PFSK-1 (cell line): ENCODE results near the gene SIPA1L3.

Experiments used
- FOXP2 ChIP-seq: optimal IDR thresholded peaks from 2 replicates; pipeline ENCODE3; 2011; ENCODE audit warnings: borderline replicate concordance, control low read depth, inconsistent platforms; ENCODE audit not compliant: insufficient read depth; ENCODE audit errors: extremely low read length, extremely low read depth
- POLR2AphosphoS5 ChIP-seq: IDR thresholded peaks from 2 replicates; pipeline ENCODE4 v1.6.1; 2012; ENCODE audit warnings: low read depth, mild to moderate bottlenecking, control low read depth, low read length, moderate library complexity
- REST ChIP-seq, 2 experiments: IDR thresholded peaks; 2 replicates each; pipeline versions ENCODE4 v1.6.1 to v1.8.0; 2011 to 2012; ENCODE audit warnings: low read depth in 2 of 2, low read length in 2 of 2, control low read depth in 1 of 2, inconsistent platforms in 1 of 2, mild to moderate bottlenecking in 1 of 2, moderate library complexity in 1 of 2; ENCODE audit not compliant: insufficient read depth in 1 of 2
- SIN3A ChIP-seq: IDR thresholded peaks from 2 replicates; pipeline ENCODE4 v1.6.1; 2012; ENCODE audit warnings: mild to moderate bottlenecking, low read length, moderate library complexity, borderline replicate concordance; ENCODE audit not compliant: insufficient read depth
- TAF1 ChIP-seq: IDR thresholded peaks from 2 replicates; pipeline ENCODE4 v1.6.1; 2012; ENCODE audit warnings: low read length, control low read depth, borderline replicate concordance; ENCODE audit not compliant: insufficient read depth

Gene SIPA1L3

GRCh38 chr19:37886571-37886970 is 20.4 kb upstream of the SIPA1L3 start:
- no peak for TF ChIP-seq TAF1

GRCh38 chr19:37893845-37894575 is 13.0 kb upstream of the SIPA1L3 start:
- TF ChIP-seq SIN3A (no peak), REST (IDR thresholded peaks at IDR 0.05; ENCODE audit: insufficient read depth in 1 of 2, low read depth in 2 of 2, low read length in 2 of 2) (no peak), TAF1 (no peak), POLR2AphosphoS5 (no peak), FOXP2 (no peak)

GRCh38 chr19:37896180-37896579 is 10.8 kb upstream of the SIPA1L3 start:
- TF ChIP-seq REST (IDR thresholded peaks at IDR 0.05; ENCODE audit: insufficient read depth in 1 of 2, low read depth in 2 of 2, low read length in 2 of 2) = no peak
- TF ChIP-seq FOXP2 = no peak
- no peak for TF ChIP-seq POLR2AphosphoS5
- TF ChIP-seq TAF1 = no peak
- TF ChIP-seq SIN3A = no peak

GRCh38 chr19:37899453-37899852 is 7.6 kb upstream of the SIPA1L3 start:
- TF ChIP-seq POLR2AphosphoS5 (no peak), TAF1 (no peak), SIN3A (no peak), FOXP2 (no peak), REST (IDR thresholded peaks at IDR 0.05; ENCODE audit: insufficient read depth in 1 of 2, low read depth in 2 of 2, low read length in 2 of 2) (no peak)

GRCh38 chr19:37899966-37900365 is 7.0 kb upstream of the SIPA1L3 start:
- TF ChIP-seq REST (IDR thresholded peaks at IDR 0.05; ENCODE audit: insufficient read depth in 1 of 2, low read depth in 2 of 2, low read length in 2 of 2) (no peak), FOXP2 (no peak), SIN3A (no peak), TAF1 (no peak), POLR2AphosphoS5 (no peak)
